HG03045 (cell line): ENCODE results near the gene EIF2D.

Source experiments
- ATAC-seq: cut with Tn5 transposase; IDR thresholded peaks from one replicate; pipeline ENCODE4 v1.9.1; 2021; ENCODE audit warnings: mild to moderate bottlenecking, moderate library complexity; ENCODE audit not compliant: unreplicated experiment

Gene EIF2D

DNA sequence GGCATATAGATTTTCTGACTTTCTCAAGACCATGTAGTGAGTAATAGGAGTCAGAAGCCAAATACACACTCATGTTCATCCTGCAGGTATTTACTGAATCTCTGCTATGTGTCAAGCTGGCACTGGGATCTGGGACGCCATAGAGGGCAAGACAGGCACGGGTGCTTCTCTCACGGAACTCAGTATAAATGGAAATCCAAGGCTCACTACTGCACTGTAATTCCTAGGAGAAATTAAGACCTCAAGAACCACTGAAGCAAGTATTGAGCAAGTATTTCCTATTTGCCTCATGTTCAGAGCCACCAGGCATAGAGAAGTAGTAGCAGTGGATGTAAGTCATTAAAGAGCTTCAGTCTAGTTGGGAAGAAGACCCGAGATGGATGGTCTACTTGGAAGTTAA lies 38.9 kb downstream of the EIF2D start:
- no peak for ATAC-seq

GRCh38 chr1:206572835-206573234 lies 39.4 kb downstream of the EIF2D start:
- ATAC-seq = no peak

GRCh38 chr1:206570529-206570928 lies 41.7 kb downstream of the EIF2D start:
- no peak for ATAC-seq

DNA sequence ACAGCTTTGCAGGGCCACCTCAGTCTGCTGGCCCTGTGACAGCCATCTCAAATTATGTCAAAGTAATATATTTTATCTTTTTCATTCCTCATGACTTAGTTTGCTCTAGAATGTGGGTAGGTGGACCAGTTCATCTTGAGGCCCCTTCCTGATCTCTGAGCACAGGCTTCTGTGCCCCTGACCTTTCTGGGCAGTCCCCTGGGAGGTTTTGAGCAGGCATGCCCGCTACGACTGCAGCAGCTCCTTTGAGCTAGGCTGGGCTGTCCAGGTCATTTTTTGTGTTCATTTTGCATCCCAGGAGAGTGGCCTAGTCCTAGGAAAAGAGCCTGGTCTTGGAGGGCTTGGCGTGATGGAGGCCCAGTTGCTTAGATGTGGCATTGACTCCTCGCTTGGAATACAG lies 42.7 kb downstream of the EIF2D start:
- no peak for ATAC-seq

DNA sequence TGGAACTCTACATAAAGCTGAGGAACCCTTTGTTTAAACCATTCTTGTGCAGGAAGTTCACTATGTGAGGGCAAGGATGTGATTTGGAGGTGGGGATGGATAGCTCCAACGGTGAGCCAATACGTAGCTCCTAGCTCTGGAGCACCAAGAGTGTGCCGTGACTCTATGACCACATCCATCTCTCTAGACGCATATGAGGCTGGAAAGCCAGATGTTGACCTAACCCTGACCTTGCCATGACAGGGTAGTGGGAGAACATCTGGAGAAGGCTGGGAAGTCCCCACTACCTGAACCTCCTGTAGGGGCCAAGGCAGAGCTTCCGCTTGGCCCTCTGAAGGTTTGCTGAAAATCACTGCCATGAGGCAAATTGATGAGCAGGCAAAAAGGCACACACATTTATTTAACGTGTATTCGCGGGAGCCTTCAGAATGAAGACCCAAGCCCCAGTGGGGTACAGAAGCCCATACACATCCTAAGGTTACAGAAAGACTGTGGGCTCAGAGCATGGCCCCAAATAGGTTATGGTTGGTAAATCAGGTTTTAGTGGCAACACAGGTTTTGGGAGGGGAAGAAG lies 43.4 kb downstream of the EIF2D start:
- ATAC-seq = no peak

GRCh38 chr1:206568256-206568655 lies 44.0 kb downstream of the EIF2D start:
- no peak for ATAC-seq

DNA sequence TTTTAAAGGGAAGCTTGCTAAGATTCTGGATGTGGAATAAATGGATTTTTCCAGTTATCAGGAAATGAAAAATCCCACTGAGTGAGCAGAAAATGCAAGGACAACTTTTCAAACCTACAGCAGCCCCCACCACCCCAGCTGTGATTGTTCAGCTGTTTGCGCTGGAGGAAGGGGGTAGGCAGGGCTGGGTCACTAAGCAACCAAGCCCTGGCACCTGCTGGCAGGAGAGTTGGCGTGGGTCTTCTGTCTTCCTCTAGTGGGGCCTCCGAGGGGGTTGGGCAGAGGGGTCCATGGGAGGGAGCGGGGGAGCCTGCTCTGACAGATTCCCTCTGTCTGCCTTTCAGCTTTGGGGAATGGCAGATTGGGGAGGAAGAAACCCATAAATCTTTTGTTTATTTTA lies 45.3 kb downstream of the EIF2D start:
- no peak for ATAC-seq

DNA sequence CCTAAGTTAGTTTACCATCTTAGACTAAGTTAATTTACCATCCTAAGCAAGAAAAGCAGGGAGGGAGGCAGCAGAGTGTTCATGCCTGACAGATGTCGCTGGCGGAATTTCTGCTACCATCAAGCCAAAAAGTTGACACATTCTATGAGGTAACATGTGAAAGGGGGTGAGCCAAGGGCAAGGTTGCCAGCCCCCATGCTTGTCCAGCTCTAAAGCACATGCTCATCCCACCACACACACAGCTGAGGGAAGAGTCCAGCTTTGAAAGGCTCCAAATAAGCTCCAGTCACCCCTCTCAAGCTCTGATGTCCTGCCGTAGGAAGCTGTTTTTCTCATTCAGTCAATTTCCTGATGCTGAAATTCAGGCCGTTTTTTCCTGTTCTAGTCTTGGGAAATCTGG lies 46.3 kb downstream of the EIF2D start:
- ATAC-seq = no peak

- peak; percentile 40 for ATAC-seq
Measured at GRCh38 chr1:206563367-206564207, 48.7 kb downstream of the EIF2D start.

DNA sequence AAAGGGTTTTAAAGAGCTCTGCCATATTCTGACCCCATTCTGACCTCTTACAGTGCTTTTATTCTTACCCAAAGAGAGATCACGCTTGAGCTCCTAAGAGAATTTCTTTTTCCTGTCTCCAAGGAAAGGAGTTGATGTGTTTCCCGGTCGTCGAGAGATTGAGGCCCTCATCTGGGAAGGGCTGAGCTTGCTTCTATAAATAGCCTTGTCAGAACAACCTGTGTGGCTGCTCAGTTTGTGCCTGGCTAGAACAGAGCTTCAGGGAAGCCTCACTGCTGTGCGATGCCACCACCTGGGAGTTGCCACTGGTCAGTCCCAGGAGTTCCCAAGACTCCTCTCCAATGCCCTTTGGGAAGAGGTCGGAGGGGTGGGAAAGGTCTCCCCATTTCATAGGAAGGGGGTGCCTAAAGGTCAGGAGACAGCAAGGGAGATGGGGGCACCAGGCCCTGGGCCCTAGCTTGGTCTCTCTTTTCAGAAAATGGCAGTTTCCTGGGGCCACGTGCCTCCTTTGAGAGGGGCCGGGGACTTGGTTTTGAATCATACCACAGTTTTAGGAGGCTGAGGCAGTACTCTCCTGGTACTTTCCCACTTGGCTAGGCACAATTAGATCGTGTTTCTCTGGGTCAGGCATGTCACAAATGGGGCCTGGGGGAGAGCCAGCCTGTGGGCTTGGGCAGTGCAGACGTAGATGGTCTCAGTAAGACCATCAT lies 52.1 kb downstream of the EIF2D start:
- ATAC-seq = no peak

- no peak for ATAC-seq
Measured at GRCh38 chr1:206559672-206559995, 52.6 kb downstream of the EIF2D start.

GRCh38 chr1:206558794-206559671 lies 53.2 kb downstream of the EIF2D start:
- ATAC-seq = no peak

GRCh38 chr1:206557636-206558473 lies 54.4 kb downstream of the EIF2D start:
- ATAC-seq = no peak

- peak; percentile 45 for ATAC-seq
Measured at GRCh38 chr1:206556750-206557635, 55.3 kb downstream of the EIF2D start.

DNA sequence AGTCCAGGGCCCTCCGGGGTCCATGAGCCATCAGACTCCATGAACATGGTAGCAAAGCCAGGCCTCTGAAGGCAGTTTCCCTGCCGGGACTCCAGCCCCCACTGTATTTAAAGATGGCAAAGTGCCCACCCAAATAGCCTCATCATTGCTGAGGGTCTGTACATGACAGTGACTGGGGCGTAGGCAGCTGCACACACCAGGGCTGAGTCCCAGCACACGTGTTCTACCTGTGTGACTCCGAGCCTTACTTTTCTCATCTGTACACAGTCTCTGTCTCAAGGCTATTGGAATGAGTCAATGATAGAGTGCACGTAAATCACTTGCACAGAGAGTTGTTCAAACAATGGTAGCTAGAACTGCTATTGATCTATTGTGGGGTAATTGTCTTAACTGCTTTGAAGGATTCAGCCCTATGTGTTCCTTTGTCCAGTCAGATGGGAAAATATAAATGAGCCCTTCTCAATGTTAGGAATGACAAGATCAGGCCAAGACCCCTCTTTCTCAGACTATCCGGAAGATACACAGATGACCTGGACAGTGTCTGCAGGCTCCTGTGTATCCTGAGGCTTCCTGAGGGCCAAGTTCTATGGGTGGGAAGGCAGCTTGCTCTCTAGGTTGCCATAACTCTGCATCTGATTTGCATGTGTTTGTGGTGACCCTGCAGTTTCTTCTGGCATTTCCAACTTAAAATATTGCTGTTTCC lies 56.1 kb downstream of the EIF2D start:
- peak; percentile 33 for ATAC-seq

DNA sequence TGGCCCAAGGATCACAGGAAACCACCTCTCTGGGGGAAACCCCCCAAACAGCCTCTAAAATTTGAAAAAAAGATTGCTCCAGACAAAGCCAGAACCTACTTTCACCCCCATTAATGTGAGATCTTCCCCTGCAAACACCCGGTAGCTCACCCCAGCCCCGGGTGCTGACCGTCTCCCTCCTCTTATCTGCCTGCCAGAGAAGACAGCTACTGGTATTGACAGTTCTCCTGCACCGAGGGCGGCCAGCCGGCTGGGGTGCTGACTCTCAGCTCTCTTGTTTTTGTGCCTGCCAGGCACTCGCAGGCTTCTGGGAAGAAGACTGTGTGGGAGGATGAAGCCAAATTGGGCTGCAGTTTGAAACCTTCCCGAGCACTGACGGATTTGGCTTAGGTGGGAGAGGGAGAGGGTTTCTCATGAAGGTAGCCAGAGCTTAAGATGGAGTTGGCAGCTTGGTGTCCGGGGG lies 56.8 kb downstream of the EIF2D start:
- ATAC-seq = no peak

DNA sequence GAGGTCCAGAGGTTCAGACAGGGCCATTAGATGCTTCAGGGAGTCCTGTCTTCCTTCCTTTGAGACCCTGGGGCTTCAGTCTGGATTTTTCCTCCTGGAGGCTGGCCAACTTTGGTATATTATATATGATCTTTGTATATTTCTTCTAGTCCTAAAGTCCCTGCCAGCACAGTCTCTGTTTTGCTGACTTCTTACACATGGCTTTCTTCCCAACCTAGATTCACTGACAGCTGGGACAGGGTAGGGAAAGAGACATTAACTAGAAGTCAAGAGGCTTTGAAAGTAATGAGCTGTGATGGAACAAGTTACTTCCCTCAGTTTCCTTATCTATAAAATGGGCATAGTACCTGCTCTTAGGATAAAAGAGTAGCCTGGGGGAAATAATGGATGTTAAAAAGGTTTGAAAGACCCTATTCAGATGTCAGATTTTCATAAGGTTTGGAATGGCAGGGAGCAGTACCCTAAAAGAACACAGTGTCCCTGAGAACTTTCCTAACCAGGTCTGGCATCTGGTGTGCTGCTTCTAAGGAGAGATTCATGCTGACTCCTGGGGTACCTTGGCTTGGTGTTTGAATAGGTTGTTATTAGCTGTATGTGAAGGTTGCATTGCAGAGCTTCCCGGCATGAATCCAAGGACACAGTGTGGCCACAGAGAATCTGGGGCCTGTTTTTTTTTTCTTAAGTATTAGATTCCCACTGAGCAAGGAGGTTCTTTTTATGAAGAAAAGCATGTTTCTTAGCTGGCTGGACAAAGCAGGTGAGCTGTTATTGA lies 57.4 kb downstream of the EIF2D start:
- ATAC-seq = no peak

GRCh38 chr1:206554211-206554610 lies 58.1 kb downstream of the EIF2D start:
- ATAC-seq = no peak
